NOMO-1 treated with dmso at 0.1 percent for 144 hours (cell line): ENCODE data around the gene TBL1XR1.
"Not testable (repeated sequence)": the region's sequence is repeated elsewhere in the genome, so short reads cannot be mapped to it uniquely, and the experiment has no call there.

Source experiments
- DNase-seq: peaks from one replicate; lab custom pipeline; 2025; ENCODE audit not compliant: unreplicated experiment; lab: John Stamatoyannopoulos, UW

TBL1XR1 gene

GRCh38 chr3:177035676-177036075 lies 161.6 kb downstream of the TBL1XR1 start:
- no peak for DNase-seq

- DNase-seq: no peak
Measured at GRCh38 chr3:177034832-177035475, 162.3 kb downstream of the TBL1XR1 start.

DNA sequence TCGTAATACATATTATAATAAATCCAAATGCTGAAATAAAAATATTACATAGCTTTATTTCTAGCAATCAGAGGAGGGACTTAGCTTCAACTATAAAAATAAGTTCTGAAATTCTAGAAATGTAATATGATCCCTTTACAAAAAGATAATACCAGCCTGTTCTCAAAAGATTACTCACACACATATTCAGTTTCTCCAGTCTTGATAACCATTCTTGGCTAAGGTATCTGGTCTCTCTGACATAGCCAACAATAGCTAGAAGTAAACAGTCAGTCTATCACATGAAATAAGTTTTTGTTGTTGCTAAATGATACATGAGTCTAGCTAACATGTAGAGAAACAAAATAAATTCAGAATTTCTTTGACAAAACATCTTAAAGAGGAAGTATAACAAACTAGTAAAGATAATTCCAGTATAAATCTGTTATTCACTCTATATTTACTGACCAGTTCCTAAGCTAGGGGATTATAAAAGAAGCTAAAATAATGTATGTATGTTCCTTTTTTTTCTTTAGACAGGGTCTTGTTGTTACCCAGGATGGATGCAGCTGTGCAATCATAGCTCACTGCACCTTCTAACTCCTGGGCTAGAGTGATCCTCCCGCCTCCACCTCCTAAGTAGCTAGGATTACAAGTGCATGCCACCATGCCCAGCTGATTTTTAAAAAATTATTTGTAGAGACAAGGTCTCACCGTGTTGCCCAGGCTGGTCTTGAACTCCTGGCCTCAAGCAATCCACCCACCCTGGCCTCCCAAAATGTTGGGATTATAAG lies 170.6 kb downstream of the TBL1XR1 start:
- DNase-seq: no peak

DNA sequence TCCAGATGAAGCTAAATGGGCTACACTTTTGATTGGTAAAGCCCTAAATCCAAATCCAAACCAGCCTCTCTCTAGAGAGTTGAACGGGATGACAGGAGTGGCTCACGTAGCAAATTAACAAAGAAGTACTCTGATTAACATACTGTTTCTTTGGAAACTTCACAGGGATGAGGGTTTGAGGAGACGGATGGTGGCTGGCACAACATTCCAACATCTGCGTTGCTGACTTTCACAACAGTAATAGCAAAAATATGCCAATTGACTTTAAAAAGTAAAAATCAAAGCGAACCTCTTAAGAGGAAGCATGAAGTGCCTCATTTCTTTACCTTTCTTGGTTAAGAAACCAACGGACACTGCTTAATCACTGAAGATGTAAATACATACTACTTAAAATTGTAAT lies 181.4 kb downstream of the TBL1XR1 start:
- DNase-seq: no peak

- DNase-seq: no peak
Measured at GRCh38 chr3:177013681-177014280, 183.5 kb downstream of the TBL1XR1 start.

DNA sequence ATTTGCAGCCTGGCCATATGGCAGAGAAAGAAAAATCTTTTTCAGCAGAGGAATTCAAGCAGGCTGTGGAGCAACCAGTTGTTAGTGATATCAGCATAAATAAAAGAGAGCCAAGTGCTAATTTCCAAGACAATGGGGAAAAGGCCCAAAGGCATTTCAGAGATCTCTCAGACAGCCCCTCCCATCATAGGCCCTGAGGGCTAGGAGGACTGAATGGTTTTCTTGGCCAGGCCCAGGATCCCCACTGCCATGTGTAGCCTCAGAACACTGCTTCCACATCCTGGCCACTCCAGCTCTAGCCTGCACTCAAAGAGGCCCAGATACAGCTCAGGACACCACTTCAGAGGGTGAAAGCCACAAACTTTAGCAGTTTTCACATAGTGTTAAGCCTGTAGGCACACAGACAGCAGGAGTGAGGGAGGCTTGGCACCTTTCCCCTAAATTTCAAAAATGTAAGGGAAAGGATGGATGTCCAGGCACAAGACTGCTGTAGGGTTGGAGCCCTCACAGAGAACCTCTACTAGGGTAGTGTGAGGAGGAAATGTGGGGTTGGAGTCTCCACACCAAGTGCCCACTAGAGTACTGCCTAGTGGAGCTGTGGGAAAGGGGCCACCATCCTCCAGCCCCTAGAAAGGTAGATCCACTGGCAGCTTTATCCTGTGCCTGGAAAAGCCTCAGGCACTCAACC lies 191.4 kb downstream of the TBL1XR1 start:
- no peak for DNase-seq

DNA sequence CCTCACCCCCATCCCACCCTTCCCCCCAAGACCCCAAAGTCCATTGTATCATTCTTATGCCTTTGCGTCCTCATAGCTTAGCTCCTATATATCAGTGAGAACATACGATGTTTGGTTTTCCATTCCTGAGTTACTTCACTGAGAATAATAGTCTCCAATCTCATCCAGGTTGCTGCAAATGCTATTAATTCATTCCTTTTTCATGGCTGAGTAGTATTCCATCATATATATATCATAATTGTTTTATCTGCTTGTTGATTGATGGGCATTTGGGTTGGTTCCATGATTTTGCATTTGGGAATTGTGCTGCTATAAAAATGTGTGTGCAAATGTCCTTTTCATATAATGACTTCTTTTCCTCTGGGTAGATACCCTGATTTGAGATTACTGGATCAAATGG lies 197.1 kb downstream of the TBL1XR1 start:
- DNase-seq: not testable (repeated sequence)

GRCh38 chr3:176995946-176996345 lies 201.3 kb downstream of the TBL1XR1 start:
- no peak for DNase-seq

DNA sequence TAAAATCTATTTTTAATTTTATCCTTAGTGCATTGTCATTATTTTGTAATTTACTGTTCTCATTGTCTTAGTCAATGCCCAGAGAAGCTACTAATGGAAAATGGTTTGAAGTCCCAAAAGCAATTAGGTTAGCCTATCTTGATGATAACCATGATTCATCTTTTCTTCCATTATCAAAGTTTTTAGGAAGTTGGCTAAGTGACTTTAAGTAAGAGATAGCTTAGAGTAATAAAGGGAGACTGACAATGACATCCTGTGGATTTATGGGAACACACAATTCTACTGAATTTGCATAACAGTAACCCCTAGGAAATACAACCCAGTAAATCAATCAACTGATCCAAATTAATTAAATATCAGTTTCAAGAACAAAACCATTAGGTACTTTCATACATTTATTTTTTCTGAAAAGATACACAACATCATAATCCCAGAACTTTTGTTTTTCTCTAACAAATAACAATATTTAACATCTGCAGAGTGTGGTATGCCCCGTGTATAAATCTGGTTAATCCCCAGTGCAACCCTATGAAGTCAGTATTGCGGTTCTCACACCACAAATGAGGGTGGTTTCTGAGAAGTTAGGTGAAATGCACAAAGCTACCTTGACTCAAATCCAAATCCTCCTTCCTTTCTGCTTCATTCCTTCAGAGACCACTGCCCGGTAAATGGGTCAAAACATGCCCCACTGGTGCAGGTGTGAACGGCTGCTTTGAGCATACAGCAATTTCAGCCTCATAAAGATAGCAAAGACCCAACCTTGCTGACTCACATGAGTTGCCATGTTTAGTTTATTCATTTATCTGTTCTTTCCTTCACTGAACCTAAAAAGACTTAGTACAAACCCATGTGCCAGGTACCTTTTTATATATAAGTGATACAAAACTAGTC lies 202.1 kb downstream of the TBL1XR1 start:
- no peak for DNase-seq

DNA sequence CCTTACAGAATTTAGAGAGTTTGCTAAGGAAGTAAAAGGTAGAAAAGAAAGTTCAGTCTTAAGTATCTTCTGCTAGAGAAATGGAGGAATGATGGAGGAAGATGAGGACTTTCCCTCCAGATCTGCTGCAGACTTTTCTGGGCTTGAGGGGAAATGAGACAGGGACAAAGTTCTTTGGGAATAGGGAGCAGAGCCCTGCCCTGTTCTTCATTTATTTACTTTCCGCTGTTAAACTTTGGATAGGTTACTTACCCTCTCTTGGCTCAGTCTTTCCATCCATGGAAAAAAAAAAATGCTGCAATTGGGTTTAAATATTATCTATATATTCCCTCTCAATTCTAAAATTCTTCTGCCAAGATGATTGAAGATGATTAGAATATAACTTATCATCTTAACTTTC lies 202.9 kb downstream of the TBL1XR1 start:
- DNase-seq: no peak

- no peak for DNase-seq
Measured at GRCh38 chr3:176992978-176993377, 204.3 kb downstream of the TBL1XR1 start.

DNA sequence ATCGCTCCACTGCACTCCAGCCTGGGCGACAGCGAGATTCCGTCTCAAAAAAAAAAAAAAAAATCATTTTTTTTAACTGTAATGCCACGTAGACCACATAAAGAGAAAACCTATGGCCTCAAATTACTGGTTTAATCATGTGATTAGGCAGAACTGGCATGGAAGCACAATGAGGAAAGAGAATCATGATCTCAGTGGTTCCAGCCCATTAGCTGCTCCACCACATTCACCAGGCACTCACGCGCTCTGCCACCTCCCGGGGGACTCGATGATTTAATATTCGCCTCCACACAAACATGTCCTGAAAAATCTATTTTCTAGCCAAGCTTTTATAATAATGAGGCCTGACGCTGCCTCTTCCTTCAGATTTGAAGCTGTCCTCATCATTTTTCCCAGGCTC lies 204.7 kb downstream of the TBL1XR1 start:
- no peak for DNase-seq

DNA sequence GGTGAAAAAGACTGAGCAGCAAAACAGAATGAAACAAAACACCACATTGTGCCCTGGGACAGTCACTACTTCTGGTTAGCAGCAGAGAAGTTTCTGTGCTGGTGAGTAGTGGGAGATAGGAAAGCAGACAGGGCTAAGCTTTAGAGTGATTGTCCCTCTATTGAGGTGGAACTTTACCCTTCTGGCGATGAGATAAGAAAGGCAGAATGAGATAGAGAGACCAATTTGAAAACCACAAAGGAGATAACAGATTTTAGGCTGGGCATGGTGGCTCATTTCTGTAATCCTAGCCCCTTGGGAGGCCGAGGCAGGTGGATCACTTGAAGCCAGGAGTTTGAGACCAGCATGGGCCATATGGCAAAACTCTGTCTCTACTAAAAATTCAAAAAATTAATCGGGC lies 208.5 kb downstream of the TBL1XR1 start:
- DNase-seq: no peak

- DNase-seq: no peak
Measured at GRCh38 chr3:176987901-176988650, 209.2 kb downstream of the TBL1XR1 start.

DNA sequence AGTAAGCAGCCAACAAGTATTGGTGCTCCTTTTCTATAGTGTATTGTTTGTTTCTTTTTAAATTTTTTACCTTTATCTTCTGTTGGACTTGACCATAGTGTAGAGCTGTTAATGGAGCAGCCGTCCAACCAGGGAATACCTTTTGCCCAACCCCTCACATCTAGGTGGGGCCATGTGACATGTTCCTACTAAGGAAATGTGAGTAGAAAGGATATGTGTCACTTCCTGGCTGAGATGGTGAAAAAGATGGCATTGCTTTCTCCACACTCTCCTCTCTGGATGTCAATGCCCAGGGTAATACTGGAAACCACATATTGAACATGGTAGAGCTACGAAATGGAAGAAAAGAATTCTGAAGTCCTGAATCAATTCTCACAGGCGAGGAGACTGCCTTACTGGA lies 218.8 kb downstream of the TBL1XR1 start:
- no peak for DNase-seq

DNA sequence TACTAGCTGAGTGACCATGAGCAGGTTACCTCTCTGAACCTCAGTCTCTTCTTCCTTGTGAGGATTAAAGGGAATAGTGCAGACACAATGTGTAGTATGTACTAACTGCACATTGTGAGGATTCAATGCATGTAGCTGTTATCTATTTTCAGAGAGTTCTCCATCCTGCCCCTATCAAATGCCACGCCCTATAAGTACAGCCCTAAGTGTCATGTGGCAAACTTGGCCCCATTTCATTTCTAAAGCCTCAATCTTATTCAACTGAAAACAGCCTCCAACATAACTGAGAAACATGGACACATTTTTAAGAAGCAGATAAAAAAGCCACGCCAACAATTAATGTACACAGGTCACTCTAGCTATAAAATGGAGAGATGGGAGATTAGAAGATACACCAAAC lies 220.0 kb downstream of the TBL1XR1 start:
- no peak for DNase-seq

GRCh38 chr3:176976586-176976985 lies 220.7 kb downstream of the TBL1XR1 start:
- DNase-seq: no peak

- no peak for DNase-seq
Measured at GRCh38 chr3:176974279-176974678, 223.0 kb downstream of the TBL1XR1 start.

DNA sequence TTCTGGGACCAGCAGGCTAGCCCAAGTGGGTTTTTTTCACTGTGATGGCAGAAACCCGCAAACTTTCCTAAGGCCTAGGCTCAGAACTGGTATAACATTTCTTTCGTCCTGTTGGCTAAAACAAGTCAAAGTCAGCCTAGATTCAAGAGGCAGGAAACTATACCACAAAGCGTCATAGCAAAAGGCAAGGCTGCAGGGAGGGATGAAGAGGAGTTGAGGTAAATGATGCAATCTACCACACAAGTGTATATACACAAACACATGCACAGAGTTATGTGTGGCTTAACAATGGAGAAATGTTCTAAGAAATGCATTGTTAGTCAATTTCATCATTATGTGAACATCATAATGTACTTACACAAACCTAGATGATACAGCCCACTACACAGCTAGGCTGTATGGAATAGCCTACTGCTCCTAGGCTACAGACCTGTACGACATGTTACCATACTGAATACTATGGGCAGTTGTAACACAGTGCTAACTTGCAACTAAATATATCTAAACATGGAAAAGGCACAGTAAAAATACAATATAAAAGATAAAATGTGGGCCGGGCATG lies 225.6 kb downstream of the TBL1XR1 start:
- no peak for DNase-seq

DNA sequence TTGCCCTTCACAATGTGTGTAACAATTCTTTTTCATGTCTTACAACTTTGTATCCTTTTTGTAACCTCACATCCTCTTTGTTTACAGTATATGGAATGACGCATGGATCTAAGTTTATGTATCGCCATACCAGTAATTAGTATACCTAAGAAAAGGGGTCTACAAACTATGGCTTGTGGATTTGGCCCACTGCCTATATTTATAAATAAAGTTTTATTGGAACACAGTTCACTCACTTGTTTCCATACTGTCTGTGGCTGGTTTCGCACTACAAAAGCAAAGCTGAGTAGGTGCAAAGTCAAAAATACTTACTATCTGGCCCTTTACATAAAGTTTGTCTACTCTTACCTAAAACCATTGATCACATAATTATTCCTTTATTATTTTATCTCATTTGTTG lies 226.5 kb downstream of the TBL1XR1 start:
- no peak for DNase-seq
